HepG2 (cell line): ENCODE results near the gene EPSTI1. TPM values are rescaled to one million over a fixed set of nuclear protein-coding genes. Genes with fewer than 3 reads are reported as not detected.
A peak's percentile ranks its signal among the peaks of the same experiment; 100 is the strongest.

Experiments
- ATAC-seq: fragments of 200-7000 bp; cut with Tn5 transposase; 3 replicates; pipeline ENCODE4 v1.9.1; 2020; ENCODE audit warnings: mild to moderate bottlenecking, moderate library complexity
- BruUV-seq: library from RNA; stranded (reverse); fragments of 400-500 nt; replicated peaks from 2 replicates; lab custom pipeline; 2021; lab: Mats Ljungman, UMichigan
- CTCF ChIA-PET: fragments of 300-600 bp; formaldehyde crosslinking; extraction: SDS; loops from one replicate; lab custom pipeline; 2021; ENCODE audit warnings: low total read pairs, inconsistent platforms, low intra/inter-chr PET ratio; lab: Yijun Ruan, JAX
- POLR2A ChIA-PET: fragments of 350-600 bp; sonication (Branson Sonifier 250); formaldehyde crosslinking; loops from one replicate; lab custom pipeline; 2020; ENCODE audit warnings: antibody characterized with exemption, inconsistent platforms; lab: Yijun Ruan, JAX
- DNase-seq: peaks from one replicate; pipeline ENCODE4 v3.0.0-alpha.2; 2015; ENCODE audit warnings: low spot score
- FAIRE-seq: peaks from 3 replicates; lab custom pipeline; 2011; peaks lifted over from hg19 to GRCh38; lab: Jason Lieb, UNC
- H2AFZ ChIP-seq: one replicate; pipeline ENCODE4 v1.6.1; 2011; ENCODE audit warnings: low read length, inconsistent platforms
- H3K27ac ChIP-seq: fragments of 300-600 bp; 3 replicates; pipeline ENCODE4 v1.8.0; 2011; ENCODE audit warnings: mixed run types, mild to moderate bottlenecking, mixed read lengths, low read length, inconsistent platforms; ENCODE audit not compliant: insufficient read depth; ENCODE audit errors: extremely low read length
- H3K27me3 ChIP-seq, 2 experiments: fragments of 200-600 bp in 1 of 2; 2 replicates in 1 of 2; 3 replicates in 1 of 2; pipeline versions ENCODE4 v1.6.0 to v1.8.0; 2011; ENCODE audit warnings: low read length in 2 of 2, mild to moderate bottlenecking in 2 of 2, moderate library complexity in 2 of 2, inconsistent platforms in 1 of 2; ENCODE audit not compliant: insufficient read depth in 2 of 2, control insufficient read depth in 1 of 2
- H3K36me3 ChIP-seq, 2 experiments: fragments of 200-600 bp in 1 of 2; replicated peaks in 1 of 2; 2 replicates in 1 of 2; 3 replicates in 1 of 2; pipeline versions ENCODE4 v1.5.1 to v1.8.0; 2011; ENCODE audit warnings: low read length in 2 of 2, inconsistent platforms in 1 of 2; ENCODE audit not compliant: insufficient read depth in 2 of 2, control insufficient read depth in 1 of 2
- H3K4me1 ChIP-seq: 2 replicates; pipeline ENCODE4 v1.5.1; 2012; ENCODE audit warnings: low read length, inconsistent platforms; ENCODE audit not compliant: insufficient read depth
- H3K4me2 ChIP-seq: 2 replicates; pipeline ENCODE4 v1.6.0; 2011; ENCODE audit warnings: low read depth, low read length, inconsistent platforms
- H3K4me3 ChIP-seq, 3 experiments: fragments of 200-600 bp in 1 of 3; sonication (generic), shearing (Covaris generic) in 1 of 3; replicated peaks in 1 of 3; 2 replicates each; pipeline ENCODE4 v1.5.1; 2011 to 2016; ENCODE audit warnings: low read length in 3 of 3, inconsistent platforms in 2 of 3, low read depth in 2 of 3, mild to moderate bottlenecking in 2 of 3, control low read depth in 1 of 3, mixed read lengths in 1 of 3; ENCODE audit not compliant: insufficient read depth in 1 of 3
- H3K79me2 ChIP-seq: one replicate; pipeline ENCODE4 v1.6.1; 2011; ENCODE audit warnings: low read length, inconsistent platforms; ENCODE audit not compliant: insufficient read depth
- H3K9ac ChIP-seq: 2 replicates; pipeline ENCODE4 v1.6.0; 2011; ENCODE audit warnings: mild to moderate bottlenecking, low read depth, low read length, inconsistent platforms; ENCODE audit not compliant: insufficient read depth
- H3K9me3 ChIP-seq: 2 replicates; pipeline ENCODE4 v1.5.1; 2012; ENCODE audit warnings: mild to moderate bottlenecking, low read length
- H4K20me1 ChIP-seq: 2 replicates; pipeline ENCODE4 v1.6.0; 2011; ENCODE audit warnings: inconsistent platforms, mild to moderate bottlenecking, low read length, moderate library complexity; ENCODE audit not compliant: insufficient read depth
- DR1 ChIP-seq: sonication (generic); formaldehyde crosslinking; IDR thresholded peaks from 2 replicates; pipeline ENCODE4 v1.8.0; 2021; ENCODE audit warnings: mild to moderate bottlenecking, missing genetic modification reagents, inconsistent platforms
- ELK4 ChIP-seq: sonication (generic); formaldehyde crosslinking; IDR thresholded peaks from 2 replicates; pipeline ENCODE4 v1.9.0; 2021; ENCODE audit warnings: missing genetic modification reagents, borderline replicate concordance
- FOXA3 ChIP-seq: IDR thresholded peaks from 2 replicates; pipeline ENCODE4 v1.6.1; 2016; ENCODE audit warnings: missing genetic modification reagents, missing compliant biosample characterization
- HES4 ChIP-seq: sonication (generic); formaldehyde crosslinking; IDR thresholded peaks from 2 replicates; pipeline ENCODE4 v1.9.0; 2021; ENCODE audit warnings: mild to moderate bottlenecking, missing genetic modification reagents, borderline replicate concordance
- MBD4 ChIP-seq: IDR thresholded peaks from 2 replicates; pipeline ENCODE4 v1.6.1; 2012; ENCODE audit warnings: low read length, inconsistent platforms, borderline replicate concordance
- MBNL3 ChIP-seq: fragments of 250-450 bp; sonication (Bioruptor Pico); conservative IDR thresholded peaks from 2 replicates; pipeline ENCODE4 v1.8.0; 2022; ENCODE audit warnings: mild to moderate bottlenecking, inconsistent platforms
- NFRKB ChIP-seq: fragments of 450-650 bp; IDR thresholded peaks from 2 replicates; pipeline ENCODE4 v1.6.1; 2017
- PLRG1 ChIP-seq: fragments of 450-650 bp; conservative IDR thresholded peaks from 2 replicates; pipeline ENCODE4 v1.6.1; 2016
- SMAD3 ChIP-seq: sonication (generic); formaldehyde crosslinking; IDR thresholded peaks from 2 replicates; pipeline ENCODE4 v1.4.0; 2020; ENCODE audit warnings: missing genetic modification reagents
- SOX13 ChIP-seq, 3 experiments: fragments of 450-650 bp in 1 of 3; sonication (generic) in 1 of 3; formaldehyde crosslinking in 1 of 3; IDR thresholded peaks in 2 of 3; conservative IDR thresholded peaks in 1 of 3; 2 replicates each; pipeline versions ENCODE4 v1.5.0 to v1.6.1; 2016 to 2020; ENCODE audit warnings: antibody characterized with exemption in 1 of 3, mild to moderate bottlenecking in 1 of 3, missing compliant biosample characterization in 1 of 3, missing genetic modification reagents in 1 of 3, moderate library complexity in 1 of 3
- SRY ChIP-seq: sonication (generic); formaldehyde crosslinking; IDR thresholded peaks from 2 replicates; pipeline ENCODE4 v1.8.0; 2022; ENCODE audit warnings: mild to moderate bottlenecking, missing genetic modification reagents
- ZBTB21 ChIP-seq: sonication (generic); formaldehyde crosslinking; IDR thresholded peaks from 2 replicates; pipeline ENCODE4 v1.4.0; 2020; ENCODE audit warnings: missing genetic modification reagents
- ZNF496 ChIP-seq: sonication (generic); formaldehyde crosslinking; IDR thresholded peaks from 2 replicates; pipeline ENCODE4 v1.8.1; 2023; ENCODE audit warnings: mild to moderate bottlenecking, moderate library complexity, missing genetic modification reagents; ENCODE audit not compliant: insufficient replicate concordance
- ZNF501 ChIP-seq: sonication (generic); formaldehyde crosslinking; IDR thresholded peaks from 2 replicates; pipeline ENCODE4 v1.5.1; 2020; ENCODE audit warnings: mild to moderate bottlenecking, moderate library complexity, missing genetic modification reagents
- ZNF576 ChIP-seq: sonication (generic); formaldehyde crosslinking; IDR thresholded peaks from 2 replicates; pipeline ENCODE4 v1.4.0; 2020; ENCODE audit warnings: mild to moderate bottlenecking, missing genetic modification reagents
- ZNF644 ChIP-seq: IDR thresholded peaks from 2 replicates; pipeline ENCODE4 v1.6.1; 2016; ENCODE audit warnings: low read depth
- ZNF660 ChIP-seq: sonication (generic); formaldehyde crosslinking; IDR thresholded peaks from 2 replicates; pipeline ENCODE4 v1.5.1; 2020; ENCODE audit warnings: mild to moderate bottlenecking, low read depth, missing genetic modification reagents, borderline replicate concordance
- ZNF746 ChIP-seq: sonication (generic); formaldehyde crosslinking; IDR thresholded peaks from 2 replicates; pipeline ENCODE4 v1.8.0; 2022; ENCODE audit warnings: mild to moderate bottlenecking, missing genetic modification reagents
- WGBS: methylation state at CpG from one replicate; pipeline ENCODE4 v1.1.6; 2017; ENCODE audit warnings: low lambda C conversion rate; 5-methylcytosine and 5-hydroxymethylcytosine counted together
- in situ Hi-C: cut with HindIII; loops from 2 replicates; pipeline ENCODE4 v1.10.0; 2017; ENCODE audit warnings: low pct_unique_long_range_greater_than_20kb; ENCODE audit not compliant: extremely low pct_ligation_motif_present
- intact Hi-C: fragments of 100-400 bp; cut with micrococcal nuclease; formaldehyde crosslinking; loops from one replicate; pipeline ENCODE4 v1.10.0; 2022; ENCODE audit not compliant: unreplicated experiment
- polyA plus RNA-seq, 8 experiments: library from polyadenylated mRNA; depleted of rRNA in 3 of 8; stranded (reverse) in 7 of 8; unstranded in 1 of 8; fragments of >200 nt; fragmentation: Illumina TruSeq in 4 of 8; extraction: Trizol in 4 of 8; gene quantifications; 2 replicates each; pipeline versions ENCODE4 v1.2.1 to v1.2.3, GENCODE V29; 2011 to 2016; ENCODE audit warnings: low read depth in 4 of 8, missing spikeins in 1 of 8, mixed read lengths in 1 of 8; ENCODE audit not compliant: insufficient read depth in 1 of 8
- total RNA-seq, 5 experiments: library from RNA; depleted of rRNA; stranded (reverse); fragments of >200 nt; fragmentation: Illumina TruSeq; extraction: Trizol; gene quantifications; 2 replicates each; pipeline ENCODE4 v1.2.3, GENCODE V29; 2016; ENCODE audit warnings: low read depth in 1 of 5

Gene EPSTI1
- total and polyA plus RNA-seq, 2 of the 13 experiments (the other 11 are each of a cell fraction or from before 2014, with no cell fraction given): 0.03 TPM; not detected in 1

GRCh38 chr13:42990291-42991232, 1.5 kb downstream of the EPSTI1 start (continued):
- no peak for TF ChIP-seq ZNF576 (CRISPR knock-in tag)
- TF ChIP-seq MBNL3: no peak
- TF ChIP-seq ZBTB21 (CRISPR knock-in tag): no peak
- no peak for TF ChIP-seq SOX13 (IDR thresholded peaks at IDR 0.05)
- TF ChIP-seq SOX13 (CRISPR knock-in tag; conservative IDR thresholded peaks at IDR 0.05 in 1 of 2, IDR thresholded peaks at IDR 0.05 in 1 of 2): no peak
- no peak for TF ChIP-seq SRY (CRISPR knock-in tag)
- no peak for TF ChIP-seq MBD4
- no peak for TF ChIP-seq ZNF660 (CRISPR knock-in tag)

DNA sequence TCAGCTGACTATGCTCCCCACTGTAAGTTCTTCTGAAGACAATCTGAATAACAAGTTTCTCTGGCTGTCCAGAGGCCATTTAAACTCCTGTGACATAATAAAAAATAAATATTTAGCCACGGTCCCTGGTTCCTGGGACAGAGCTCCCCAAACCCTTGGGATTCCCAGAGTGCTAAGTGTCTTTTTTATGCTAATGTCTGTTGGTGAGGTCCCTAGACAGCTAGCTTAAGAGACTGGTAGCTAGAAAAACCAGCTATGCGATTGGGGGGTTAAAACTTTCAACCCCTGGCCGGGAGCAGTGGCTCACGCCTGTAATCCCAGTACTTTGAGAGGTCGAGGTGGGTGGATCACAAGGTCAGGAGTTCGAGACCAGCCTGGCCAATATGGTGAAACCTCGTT, 5.9 kb downstream of the EPSTI1 start:
- DNase-seq (no peak), ATAC-seq (no peak), FAIRE-seq (no peak)
- Histone ChIP-seq H3K4me3 (0 out of 6 replicates have a peak overlapping the region, but pooled peaks of 1 of the 3 experiments have one; percentile 9), H3K4me2 (peak overlapping the region; percentile 57), H2AFZ (peak overlapping the region; percentile 33), H3K79me2 (no peaks in the 10 kb centered on the region), H3K36me3 (no peaks in the 10 kb centered on the region), H3K27ac (no peak overlapping the region), H3K9ac (no peak overlapping the region), H3K9me3 (no peaks in the 10 kb centered on the region), H4K20me1 (no peaks in the 10 kb centered on the region), H3K27me3 (peaks cover 0 to 4% of the 10 kb centered on the region in 2 experiments; a peak in 1 of 5 replicates), H3K4me1 (peaks cover 13% of the 10 kb centered on the region)
- 40% methylated on average over 4 of the region's 7 CpGs for WGBS
- in situ Hi-C loops: no loop called here
- BruUV-seq: no TSS peak
- ChIA-PET CTCF (no interaction called here), POLR2A (interaction anchor here (1.1 kb wide), 1 partner anchor 37 kb away, joined by 3 read pairs; the partner anchor contains the start of gene DNAJC15)
- intact Hi-C loops: no loop called here
- TF ChIP-seq PLRG1 (no peak), ZNF644 (CRISPR knock-in tag) (no peak), SMAD3 (CRISPR knock-in tag) (no peak), ZNF746 (no peak), FOXA3 (CRISPR knock-in tag) (no peak), DR1 (CRISPR knock-in tag) (no peak), ZNF501 (no peak), HES4 (CRISPR knock-in tag) (no peak), ZNF496 (CRISPR knock-in tag) (no peak), NFRKB (no peak), ELK4 (CRISPR knock-in tag) (no peak)
